ENCODE measurements around the gene SRPK1. TPM values are rescaled to one million over a fixed set of nuclear protein-coding genes. Genes with fewer than 3 reads are reported as not detected.

SRPK1 gene
- total and polyA plus RNA-seq, 2 of the 13 experiments (the other 11 are each of a cell fraction or from before 2014, with no cell fraction given): 56.4 to 142 TPM

- no peak for TF ChIP-seq CBX2 (IDR thresholded peaks at IDR 0.05; ENCODE audit: low read depth, low read length)
- TF ChIP-seq CBX2 (CRISPR knock-in tag; IDR thresholded peaks at IDR 0.05; ENCODE audit: low read depth): 0 out of 2 replicates have a peak, but pooled peaks have one; percentile 62
- TF ChIP-seq ATF6 (CRISPR knock-in tag; conservative IDR thresholded peaks at IDR 0.05): peak; percentile 99
- peak; percentile 38; the same call in 1 of the 2 replicates for TF ChIP-seq THAP8 (CRISPR knock-in tag; IDR thresholded peaks at IDR 0.05; ENCODE audit: borderline replicate concordance)
- no peak for TF ChIP-seq SUZ12 (IDR thresholded peaks at IDR 0.05; ENCODE audit: low read depth, low read length)
- peak; percentile 97 for TF ChIP-seq KLF13 (CRISPR knock-in tag; IDR thresholded peaks at IDR 0.05)
- TF ChIP-seq GABPA (IDR thresholded peaks at IDR 0.05; ENCODE audit: low read depth, low read length): no peak; the same call in 1 of the 2 replicates
- TF ChIP-seq GABPA (CRISPR knock-in tag; IDR thresholded peaks at IDR 0.05; ENCODE audit: low read depth): no peak
- TF ChIP-seq ZNF737 (CRISPR knock-in tag; IDR thresholded peaks at IDR 0.05; ENCODE audit: borderline replicate concordance): peak; percentile 85; the same call in 1 of the 2 replicates
- TF ChIP-seq HOXA5 (CRISPR knock-in tag; IDR thresholded peaks at IDR 0.05): peak; percentile 100
- peak; percentile 93; the same call in 1 of the 2 replicates for TF ChIP-seq ZNF280B (CRISPR knock-in tag; IDR thresholded peaks at IDR 0.05; ENCODE audit: borderline replicate concordance)
- peak; percentile 59; the same call in 1 of the 2 replicates for TF ChIP-seq GATAD2A (CRISPR knock-in tag; IDR thresholded peaks at IDR 0.05)
- peak; percentile 99 for TF ChIP-seq ETV6 (CRISPR knock-in tag; conservative IDR thresholded peaks at IDR 0.05)
- TF ChIP-seq U2AF1 (optimal IDR thresholded peaks at IDR 0.05; ENCODE audit: low read depth, low read length): no peak
- TF ChIP-seq JUNB (CRISPR knock-in tag; IDR thresholded peaks at IDR 0.05; ENCODE audit: borderline replicate concordance): peak; percentile 81; the same call in 1 of the 2 replicates
- TF ChIP-seq ZNF430 (CRISPR knock-in tag; IDR thresholded peaks at IDR 0.05): peak; percentile 99
- no peak for TF ChIP-seq SRSF9 (IDR thresholded peaks at IDR 0.05; ENCODE audit: borderline replicate concordance, insufficient read depth, low read depth, low read length, poor library complexity, severe bottlenecking)
- TF ChIP-seq MTA3 (CRISPR knock-in tag; IDR thresholded peaks at IDR 0.05): peak; percentile 90; the same call in 1 of the 2 replicates
- TF ChIP-seq ZNF550 (CRISPR knock-in tag; IDR thresholded peaks at IDR 0.05; ENCODE audit: borderline replicate concordance): no peak
- peak; percentile 45; the same call in 1 of the 2 replicates for TF ChIP-seq ZBTB8A (CRISPR knock-in tag; IDR thresholded peaks at IDR 0.05; ENCODE audit: borderline replicate concordance, low read depth)
- peak; percentile 98 for TF ChIP-seq KLF12 (CRISPR knock-in tag; IDR thresholded peaks at IDR 0.05; ENCODE audit: borderline replicate concordance)
- TF ChIP-seq MAZ (IDR thresholded peaks at IDR 0.05; ENCODE audit: borderline replicate concordance, low read depth, low read length): peak; percentile 93
- TF ChIP-seq MAZ (CRISPR knock-in tag; IDR thresholded peaks at IDR 0.05; ENCODE audit: low read depth): peak; percentile 100
- 0 out of 2 replicates have a peak, but pooled peaks have one; percentile 31 for TF ChIP-seq NFE2 (CRISPR knock-in tag; IDR thresholded peaks at IDR 0.05)
- peak; percentile 98 for TF ChIP-seq CREB3 (CRISPR knock-in tag; IDR thresholded peaks at IDR 0.05)
- TF ChIP-seq ISX (CRISPR knock-in tag; conservative IDR thresholded peaks at IDR 0.05): peak; percentile 98; the same call in 1 of the 2 replicates
Observed at GRCh38 chr6:35804996-35805736, 115.7 kb downstream of the SRPK1 start, which contains the start of gene LHFPL5 (continued).

Data from HepG2 (cell line).